DMS114 treated with DMSO at 0.1 percent for 48 hours (cell line): ENCODE data around the gene UBTD1.
"Not testable (repeated sequence)": the region's sequence is repeated elsewhere in the genome, so short reads cannot be mapped to it uniquely, and the experiment has no call there.

ENCODE experiments used
- DNase-seq: peaks from one replicate; lab custom pipeline; 2025; ENCODE audit not compliant: unreplicated experiment; lab: John Stamatoyannopoulos, UW

UBTD1 gene

DNA sequence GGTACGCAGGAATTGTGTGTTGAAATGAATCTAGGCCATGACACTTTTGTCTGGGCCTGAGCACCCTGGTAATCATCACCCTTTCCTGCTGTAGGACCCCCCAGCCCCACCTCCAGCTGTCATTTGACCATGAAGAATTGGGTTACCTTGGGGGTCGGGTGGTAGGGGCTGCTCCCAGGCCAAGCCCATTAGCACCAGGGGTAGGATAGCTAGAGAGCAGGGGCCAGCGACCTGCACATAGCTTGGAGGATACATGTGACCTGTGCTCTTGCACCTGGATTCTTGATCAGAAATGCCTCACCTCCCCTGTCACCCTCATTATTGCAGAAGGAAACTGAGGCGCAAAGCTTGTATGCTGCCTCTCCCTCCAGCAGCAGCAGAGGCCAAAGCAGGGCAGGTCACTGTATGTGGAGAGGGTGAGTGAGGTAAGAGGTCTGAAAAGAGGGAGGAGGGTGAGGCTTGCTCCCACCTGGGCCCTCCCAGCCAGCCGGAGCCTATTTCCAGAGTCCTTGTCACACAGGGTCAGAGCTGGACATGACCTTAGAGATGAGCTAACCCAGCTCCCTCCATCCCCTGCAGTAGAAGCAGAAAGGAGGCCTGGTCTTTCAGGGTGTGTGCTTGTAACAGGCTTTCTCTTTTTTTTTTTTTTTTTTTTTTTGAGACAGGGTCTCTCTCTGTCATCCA lies 38.6 kb downstream of the UBTD1 start:
- DNase-seq: no peak

DNA sequence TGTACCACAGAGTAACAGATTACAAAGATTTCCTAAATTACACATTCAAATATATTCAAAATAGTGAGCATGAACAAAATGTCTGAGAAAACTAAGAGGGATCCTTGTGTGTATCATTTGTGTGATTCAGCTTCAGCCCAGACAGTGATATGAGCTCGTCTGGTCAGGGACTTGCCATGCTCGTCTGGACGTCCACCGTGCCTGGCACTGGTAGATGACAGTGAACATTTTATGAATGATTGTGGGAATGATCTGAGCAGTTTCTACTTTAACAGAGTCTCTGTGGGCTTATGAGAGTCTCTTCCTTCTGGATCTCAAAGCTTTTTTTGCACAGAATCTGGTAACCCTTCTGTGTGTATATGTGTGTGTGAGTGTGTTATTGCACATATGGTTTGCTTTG lies 39.7 kb downstream of the UBTD1 start:
- no peak for DNase-seq

DNA sequence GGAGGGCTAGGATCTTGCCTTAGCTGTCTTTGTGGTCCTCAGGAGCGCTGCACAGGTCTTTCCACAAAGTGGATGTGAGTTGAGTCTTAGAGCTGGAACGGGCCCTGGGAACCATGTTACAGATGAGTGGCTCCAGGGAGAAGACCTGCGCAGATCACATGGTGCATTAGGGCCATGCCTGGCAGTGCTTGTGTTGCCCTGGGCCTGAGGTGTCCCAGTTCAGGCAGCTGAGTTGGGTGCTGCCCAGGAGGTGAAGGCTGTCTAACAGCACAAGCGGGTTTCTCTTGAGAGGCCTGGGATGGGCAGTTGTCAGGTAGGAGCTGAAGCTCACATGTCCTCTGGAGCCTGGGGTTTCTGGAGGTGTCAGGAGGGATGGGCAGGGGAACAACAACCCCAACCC lies 40.1 kb downstream of the UBTD1 start:
- no peak for DNase-seq

- DNase-seq: no peak
Measured at GRCh38 chr10:97539523-97540200, 40.9 kb downstream of the UBTD1 start.

- DNase-seq: no peak
Measured at GRCh38 chr10:97540669-97541500, 42.2 kb downstream of the UBTD1 start.

GRCh38 chr10:97542169-97543024 lies 43.7 kb downstream of the UBTD1 start:
- DNase-seq: no peak

- no peak for DNase-seq
Measured at GRCh38 chr10:97543025-97543546, 44.4 kb downstream of the UBTD1 start.

DNA sequence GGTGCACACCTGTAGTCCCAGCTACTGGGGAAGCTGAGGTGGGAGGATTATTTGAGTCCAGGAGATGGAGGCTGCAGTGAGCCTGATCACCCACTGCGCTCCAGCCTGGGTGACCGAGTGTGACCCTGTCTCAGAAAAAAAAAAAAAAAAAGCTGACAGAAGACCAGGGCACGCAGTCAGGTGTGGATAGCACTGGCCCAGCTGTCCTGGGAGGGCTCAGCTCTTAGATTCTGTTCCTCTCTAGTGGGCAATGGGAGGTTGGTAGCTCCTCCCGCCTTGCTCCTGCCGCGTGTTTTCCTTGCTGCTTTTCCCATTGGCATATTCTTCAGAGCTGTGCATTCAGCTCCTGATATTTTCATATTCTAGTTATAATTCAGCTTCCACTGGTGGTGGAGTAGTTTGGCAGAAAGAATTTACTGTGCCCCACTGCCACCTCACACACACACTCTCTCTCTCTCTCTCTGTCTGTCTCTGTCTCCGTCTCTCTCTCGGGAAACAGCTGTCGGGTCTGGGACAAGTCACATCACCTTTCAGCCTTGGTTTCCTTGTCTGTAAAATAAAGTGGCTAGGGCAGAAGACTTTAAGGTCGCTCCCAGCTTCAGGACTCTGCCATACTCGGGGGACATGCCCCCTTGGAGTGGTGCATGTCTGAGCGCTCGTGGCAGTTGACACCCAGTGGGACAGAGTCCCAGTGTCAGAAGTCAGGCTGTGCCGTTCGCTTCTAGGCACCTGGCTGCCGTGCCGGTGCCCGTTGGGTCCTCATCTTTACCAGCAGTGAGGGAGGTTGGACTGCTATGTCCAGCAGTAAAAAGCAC lies 47.9 kb downstream of the UBTD1 start:
- DNase-seq: no peak

GRCh38 chr10:97547271-97547600 lies 48.5 kb downstream of the UBTD1 start:
- no peak for DNase-seq

GRCh38 chr10:97547962-97548361 lies 49.2 kb downstream of the UBTD1 start:
- no peak for DNase-seq

GRCh38 chr10:97548828-97549455 lies 50.2 kb downstream of the UBTD1 start:
- DNase-seq: no peak

DNA sequence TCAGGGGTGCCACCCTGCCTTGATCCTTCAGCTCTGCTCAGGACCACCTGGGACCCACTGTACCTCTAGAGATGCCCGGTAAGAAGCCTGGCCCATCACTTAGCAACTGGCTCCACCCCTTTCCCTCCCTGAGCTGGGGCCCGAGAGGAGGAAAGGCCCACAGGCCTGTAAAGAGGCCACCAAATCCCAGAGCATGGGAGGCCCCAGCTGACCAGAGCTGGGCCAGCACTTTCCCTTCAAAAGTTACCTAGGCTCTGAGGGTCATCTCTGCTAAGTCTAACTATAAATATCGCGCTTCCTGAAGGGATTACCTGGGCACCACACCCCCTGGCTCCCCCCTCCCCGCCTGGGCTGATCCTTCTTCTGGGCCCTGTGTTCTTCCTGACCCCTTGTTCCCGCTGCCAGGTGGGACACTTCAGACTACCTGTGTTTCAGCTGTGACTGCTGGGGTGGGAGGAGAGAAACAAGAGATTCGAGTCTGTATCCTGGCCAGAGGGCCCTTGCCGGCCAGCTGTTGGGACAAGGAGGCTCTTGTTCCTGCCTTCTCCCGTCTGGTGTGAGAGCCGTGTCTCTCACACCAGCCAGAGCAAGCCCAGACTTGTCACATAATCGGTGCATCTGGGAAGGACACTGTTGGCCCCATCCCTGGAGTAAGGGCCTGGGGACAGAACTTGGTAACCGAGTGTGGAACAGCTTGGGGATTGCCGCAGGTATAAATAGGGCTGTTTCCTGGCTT lies 51.0 kb downstream of the UBTD1 start:
- no peak for DNase-seq

GRCh38 chr10:97550336-97551149 lies 51.8 kb downstream of the UBTD1 start:
- DNase-seq: no peak

GRCh38 chr10:97551271-97551670 lies 52.5 kb downstream of the UBTD1 start:
- no peak for DNase-seq

DNA sequence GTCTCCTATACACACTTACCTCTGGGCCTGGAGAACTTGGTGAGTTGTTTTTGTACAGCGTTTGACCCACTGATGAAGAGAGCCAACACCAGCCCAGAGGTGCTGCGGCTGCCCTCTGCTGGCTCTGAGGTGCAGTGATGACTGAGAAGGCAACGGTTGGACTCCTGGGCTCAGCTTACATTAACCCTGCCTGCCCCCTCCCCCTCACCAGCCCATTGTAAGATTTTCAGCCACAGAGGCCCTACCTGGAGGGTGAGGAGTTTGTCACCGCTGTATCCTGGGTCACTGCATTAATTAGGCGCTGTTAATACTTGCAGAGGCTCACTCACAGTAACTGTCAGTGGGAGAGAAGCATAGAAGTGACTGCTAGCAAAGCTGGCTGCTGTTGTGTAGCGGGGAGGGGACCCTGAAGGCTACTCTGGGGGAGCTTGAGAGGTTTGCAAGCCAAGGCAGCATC lies 54.9 kb downstream of the UBTD1 start:
- peak; percentile 40 for DNase-seq

DNA sequence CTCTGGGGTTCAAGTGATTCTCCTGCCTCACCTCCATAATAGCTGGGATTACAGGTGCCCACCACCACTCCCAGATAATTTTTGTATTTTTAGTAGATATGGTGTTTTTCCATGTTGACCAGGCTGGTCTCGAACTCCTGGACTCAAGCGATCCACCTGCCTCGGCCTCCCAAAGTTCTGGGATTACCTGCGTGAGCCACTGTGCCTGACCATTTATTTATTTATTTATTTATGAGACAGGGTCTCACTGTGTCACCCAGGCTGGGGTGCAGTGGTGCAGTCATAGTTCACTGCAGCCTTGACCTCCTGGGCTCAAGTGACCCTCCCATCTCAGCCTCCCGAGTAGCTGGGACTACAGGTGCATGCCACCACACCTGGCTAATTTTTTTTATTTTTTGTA lies 55.6 kb downstream of the UBTD1 start:
- DNase-seq: not testable (repeated sequence)

- DNase-seq: not testable (repeated sequence)
Measured at GRCh38 chr10:97555541-97555940, 56.8 kb downstream of the UBTD1 start.
